OCI-LY3 (cell line): ENCODE results near the gene MPRIP.

Source experiments
- CTCF ChIP-seq: fragments of 200-600, 300-600 bp; sonication (generic); IDR thresholded peaks from 2 replicates; pipeline ENCODE4 v1.5.1; 2014; ENCODE audit warnings: antibody characterized with exemption, low read length, low read depth
- EZH2phosphoT487 ChIP-seq: fragments of 200-600 bp; shearing (Covaris generic); IDR thresholded peaks from 2 replicates; pipeline ENCODE4 v1.6.1; 2018; ENCODE audit warnings: antibody characterized with exemption, mixed run types, low read depth

GRCh38 chr17:17213775-17214174 is 171.5 kb downstream of the MPRIP start:
- no peak for TF ChIP-seq CTCF
- TF ChIP-seq EZH2phosphoT487 = no peak
